HEK293T (cell line): ENCODE data around the gene IL5RA.

ENCODE experiments used
- ARNT ChIP-seq: fragments of 450-650 bp; IDR thresholded peaks from 2 replicates; pipeline ENCODE4 v1.6.1; 2017; ENCODE audit warnings: mild to moderate bottlenecking
- BHLHE40 ChIP-seq: fragments of 450-650 bp; IDR thresholded peaks from 2 replicates; pipeline ENCODE4 v1.6.1; 2016; ENCODE audit warnings: mild to moderate bottlenecking, moderate library complexity, borderline replicate concordance
- FOXK2 ChIP-seq: fragments of 450-650 bp; IDR thresholded peaks from 2 replicates; pipeline ENCODE4 v1.6.1; 2016; ENCODE audit warnings: mild to moderate bottlenecking
- FOXM1 ChIP-seq: fragments of 450-650 bp; IDR thresholded peaks from 2 replicates; pipeline ENCODE4 v1.6.1; 2017; ENCODE audit warnings: mild to moderate bottlenecking, borderline replicate concordance
- TF ChIP-seq, protein P1 (sequence below): fragments of 450-650 bp; IDR thresholded peaks from 2 replicates; pipeline ENCODE4 v1.6.1; 2016

DNA sequence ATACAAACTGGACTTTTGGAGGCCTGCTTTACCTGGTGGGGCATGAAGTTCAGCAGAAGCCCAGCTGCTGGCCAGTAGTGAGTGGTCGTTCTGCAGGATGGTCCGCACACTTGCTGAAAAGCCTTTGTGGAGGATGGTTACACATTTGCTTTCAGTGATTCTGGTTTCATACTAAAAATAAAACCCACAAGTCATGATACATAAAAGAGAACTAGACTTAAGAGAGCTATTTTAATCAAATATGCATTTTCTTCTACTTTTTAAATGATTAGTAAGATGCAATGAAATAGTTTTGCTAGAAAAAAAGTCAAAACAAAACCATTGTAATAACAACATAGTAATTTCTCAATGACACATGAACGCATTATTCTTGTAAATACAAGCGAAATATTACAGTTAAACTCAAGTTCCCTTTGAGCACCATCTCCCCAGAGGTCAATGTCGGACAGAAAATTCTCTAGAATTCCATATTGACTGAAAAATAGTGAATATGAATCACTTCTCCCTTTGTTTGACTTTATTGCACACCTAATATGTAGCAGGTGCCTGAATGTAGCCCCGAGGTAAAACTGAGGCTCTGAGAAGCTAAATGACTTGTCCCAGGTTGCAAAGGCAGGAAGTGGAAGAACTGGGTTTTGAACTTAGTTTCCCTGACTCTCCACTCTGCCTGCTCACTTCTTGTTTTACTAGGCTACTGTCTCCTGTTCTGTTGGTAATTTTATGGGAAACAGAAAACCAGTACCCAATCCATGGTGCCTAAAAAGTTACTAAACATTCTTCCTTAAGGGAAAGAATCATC, 8.3 kb downstream of the IL5RA start:
- TF ChIP-seq FOXK2 = no peak
- TF ChIP-seq, protein P1, sequence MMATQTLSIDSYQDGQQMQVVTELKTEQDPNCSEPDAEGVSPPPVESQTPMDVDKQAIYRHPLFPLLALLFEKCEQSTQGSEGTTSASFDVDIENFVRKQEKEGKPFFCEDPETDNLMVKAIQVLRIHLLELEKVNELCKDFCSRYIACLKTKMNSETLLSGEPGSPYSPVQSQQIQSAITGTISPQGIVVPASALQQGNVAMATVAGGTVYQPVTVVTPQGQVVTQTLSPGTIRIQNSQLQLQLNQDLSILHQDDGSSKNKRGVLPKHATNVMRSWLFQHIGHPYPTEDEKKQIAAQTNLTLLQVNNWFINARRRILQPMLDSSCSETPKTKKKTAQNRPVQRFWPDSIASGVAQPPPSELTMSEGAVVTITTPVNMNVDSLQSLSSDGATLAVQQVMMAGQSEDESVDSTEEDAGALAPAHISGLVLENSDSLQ = no peak
- no peak for TF ChIP-seq FOXM1
- TF ChIP-seq ARNT = no peak
- TF ChIP-seq BHLHE40 = no peak
